ENCODE data around the gene MIS18BP1. TPM values are rescaled to one million over a fixed set of nuclear protein-coding genes. Genes with fewer than 3 reads are reported as not detected.

The MIS18BP1 gene
- total RNA-seq, 4 donors from 2014 or later, result 10.8 to 20.8 (median 12.7) TPM

DNA sequence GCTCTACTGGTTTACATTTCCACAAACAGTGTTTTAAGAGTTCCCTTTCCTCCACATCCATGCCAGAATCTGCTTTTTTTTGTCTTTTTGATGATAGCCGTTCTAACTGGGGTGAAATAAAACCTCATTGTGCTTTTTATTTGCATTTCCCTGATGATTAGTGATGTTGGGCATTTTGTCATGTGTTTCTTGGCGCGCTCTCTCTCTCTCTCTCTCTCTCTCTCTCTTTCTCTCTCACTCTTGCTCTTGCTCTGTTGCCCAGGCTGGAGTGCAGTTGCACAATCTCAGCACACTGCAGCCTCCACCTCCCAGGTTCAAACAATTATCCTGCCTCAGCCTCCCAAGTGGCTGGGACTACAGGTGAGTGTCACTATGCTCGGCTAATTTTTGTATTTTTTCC is 9.6 kb upstream of the MIS18BP1 start:
- no peak overlapping the region for H3K4me3 ChIP-seq
- WGBS, result 86% methylated on average over 4 of the region's 4 CpGs
- intact Hi-C loops (cut with DNase I), result no loop called here

DNA sequence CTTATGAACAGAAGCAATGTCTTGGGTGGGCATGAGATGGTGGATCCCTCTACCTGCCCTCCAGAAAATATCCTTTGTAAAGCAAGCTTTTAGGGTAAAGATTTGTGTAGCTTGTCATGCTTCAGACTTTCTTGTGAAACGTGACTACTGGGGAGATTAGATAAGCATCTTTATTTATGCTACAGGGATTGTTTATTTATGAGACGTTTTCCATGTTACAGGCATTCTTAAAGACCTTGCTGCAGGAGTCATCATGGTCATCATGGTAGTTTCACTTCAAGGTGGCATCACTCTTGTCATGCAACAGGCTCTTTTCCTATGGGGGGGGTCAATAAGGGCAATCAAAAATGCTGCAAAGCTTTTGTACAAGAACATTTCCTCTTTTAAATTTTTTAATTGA is 8.2 kb upstream of the MIS18BP1 start:
- Histone ChIP-seq H3K27me3 (no peaks in the 10 kb centered on the region), H3K36me3 (no peaks in the 10 kb centered on the region), H3K4me3 (no peak overlapping the region), H3K27ac (replicated peaks in 1 of 4) (no peak overlapping the region), H3K4me1 (no peaks in the 10 kb centered on the region), H3K9me3 (peaks cover 0 to 21% (median 15%) of the 10 kb centered on the region in 4 donors)
- TF ChIP-seq POLR2A (IDR thresholded peaks at IDR 0.05; ENCODE audit: low read depth), result no peak
- TF ChIP-seq, protein P1, sequence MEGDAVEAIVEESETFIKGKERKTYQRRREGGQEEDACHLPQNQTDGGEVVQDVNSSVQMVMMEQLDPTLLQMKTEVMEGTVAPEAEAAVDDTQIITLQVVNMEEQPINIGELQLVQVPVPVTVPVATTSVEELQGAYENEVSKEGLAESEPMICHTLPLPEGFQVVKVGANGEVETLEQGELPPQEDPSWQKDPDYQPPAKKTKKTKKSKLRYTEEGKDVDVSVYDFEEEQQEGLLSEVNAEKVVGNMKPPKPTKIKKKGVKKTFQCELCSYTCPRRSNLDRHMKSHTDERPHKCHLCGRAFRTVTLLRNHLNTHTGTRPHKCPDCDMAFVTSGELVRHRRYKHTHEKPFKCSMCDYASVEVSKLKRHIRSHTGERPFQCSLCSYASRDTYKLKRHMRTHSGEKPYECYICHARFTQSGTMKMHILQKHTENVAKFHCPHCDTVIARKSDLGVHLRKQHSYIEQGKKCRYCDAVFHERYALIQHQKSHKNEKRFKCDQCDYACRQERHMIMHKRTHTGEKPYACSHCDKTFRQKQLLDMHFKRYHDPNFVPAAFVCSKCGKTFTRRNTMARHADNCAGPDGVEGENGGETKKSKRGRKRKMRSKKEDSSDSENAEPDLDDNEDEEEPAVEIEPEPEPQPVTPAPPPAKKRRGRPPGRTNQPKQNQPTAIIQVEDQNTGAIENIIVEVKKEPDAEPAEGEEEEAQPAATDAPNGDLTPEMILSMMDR (IDR thresholded peaks at IDR 0.05), result no peak
- no peak for TF ChIP-seq POLR2AphosphoS5 (IDR thresholded peaks at IDR 0.05)
- TF ChIP-seq EP300 (IDR thresholded peaks at IDR 0.05), result no peak
- no peak for DNase-seq (ENCODE audit: extremely low spot score)
- intact Hi-C loops (cut with DNase I), result no loop called here
- 27% methylated on average over 2 of the region's 2 CpGs for WGBS

More for the DNA sequence above, 9.6 kb upstream of the MIS18BP1 start:
- peaks cover 0 to 20% (median 15%) of the 10 kb centered on the region in 4 donors for H3K9me3 ChIP-seq
- H3K4me1 ChIP-seq, result peaks cover 0 to 2% (median 0%) of the 10 kb centered on the region in 4 donors
- no peak for DNase-seq (ENCODE audit: extremely low spot score)
- no peaks in the 10 kb centered on the region for H3K36me3 ChIP-seq
- H3K27ac ChIP-seq (replicated peaks in 1 of 4), result no peak overlapping the region
- H3K27me3 ChIP-seq, result no peaks in the 10 kb centered on the region
- TF ChIP-seq, protein P1 (IDR thresholded peaks at IDR 0.05), result no peak
- TF ChIP-seq POLR2A (IDR thresholded peaks at IDR 0.05; ENCODE audit: low read depth) (no peak), POLR2AphosphoS5 (IDR thresholded peaks at IDR 0.05) (no peak), EP300 (IDR thresholded peaks at IDR 0.05) (no peak)

DNA sequence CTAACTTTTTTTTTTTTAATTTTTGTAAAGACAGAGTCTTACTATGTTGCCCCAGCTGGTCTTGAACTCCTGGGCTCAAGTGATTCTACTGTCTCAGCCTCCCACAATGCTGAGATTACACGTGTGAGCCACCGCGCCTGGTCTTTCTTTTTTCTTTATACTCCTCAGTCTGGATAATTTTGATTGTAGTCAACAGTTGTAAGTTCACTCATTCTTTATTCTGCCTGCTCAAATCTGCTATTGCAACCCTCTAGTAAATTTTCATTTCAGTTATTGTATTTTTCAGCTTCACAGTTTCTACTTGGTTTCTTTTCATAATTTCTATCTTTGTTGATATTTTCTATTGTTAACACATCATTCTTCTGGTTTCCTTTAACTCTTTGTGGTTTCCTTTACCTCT is 5.8 kb upstream of the MIS18BP1 start:
- H3K27me3 ChIP-seq, result no peaks in the 10 kb centered on the region
- H3K36me3 ChIP-seq, result no peaks in the 10 kb centered on the region
- H3K4me3 ChIP-seq, result no peak overlapping the region
- intact Hi-C loops (cut with DNase I), result no loop called here
- peaks cover 0 to 8% (median 4%) of the 10 kb centered on the region in 4 donors for H3K4me1 ChIP-seq
- peaks cover 0 to 21% (median 15%) of the 10 kb centered on the region in 4 donors for H3K9me3 ChIP-seq
- WGBS, result 92% methylated on average over 3 of the region's 3 CpGs
- no peak for DNase-seq (ENCODE audit: extremely low spot score)
- TF ChIP-seq, protein P1 (IDR thresholded peaks at IDR 0.05), result no peak
- TF ChIP-seq EP300 (IDR thresholded peaks at IDR 0.05), result no peak
- TF ChIP-seq POLR2AphosphoS5 (IDR thresholded peaks at IDR 0.05), result no peak
- no peak for TF ChIP-seq POLR2A (IDR thresholded peaks at IDR 0.05; ENCODE audit: low read depth)
- H3K27ac ChIP-seq (replicated peaks in 1 of 4), result no peak overlapping the region

DNA sequence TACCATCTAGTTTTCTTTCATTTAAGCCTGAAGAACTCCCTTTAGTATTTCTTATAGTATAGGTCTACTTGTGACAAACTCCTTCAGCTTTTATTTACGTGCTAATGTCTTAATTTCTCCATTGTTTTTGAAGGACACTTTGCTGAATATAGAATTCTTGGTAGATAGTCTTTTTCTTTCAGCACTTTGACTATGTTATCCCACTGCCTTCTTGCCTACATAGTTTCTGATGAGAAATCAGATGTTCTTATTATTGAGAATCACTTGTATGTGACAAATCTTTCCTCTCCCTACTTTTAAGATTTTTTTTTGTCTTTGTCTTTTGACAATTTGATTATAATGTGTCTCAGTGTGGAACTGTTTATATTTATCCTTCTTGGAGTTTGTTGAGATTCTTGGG is 5.1 kb upstream of the MIS18BP1 start:
- Histone ChIP-seq H3K36me3 (no peaks in the 10 kb centered on the region), H3K9me3 (peaks cover 0 to 21% (median 15%) of the 10 kb centered on the region in 4 donors), H3K4me1 (peaks cover 0 to 11% (median 5%) of the 10 kb centered on the region in 4 donors), H3K4me3 (no peak overlapping the region), H3K27me3 (no peaks in the 10 kb centered on the region), H3K27ac (replicated peaks in 1 of 4) (no peak overlapping the region)
- intact Hi-C loops (cut with DNase I), result no loop called here
- WGBS, result 84% methylated on average over 1 of the region's 1 CpG
- DNase-seq (ENCODE audit: extremely low spot score), result no peak
- no peak for TF ChIP-seq POLR2AphosphoS5 (IDR thresholded peaks at IDR 0.05)
- TF ChIP-seq, protein P1 (IDR thresholded peaks at IDR 0.05), result no peak
- TF ChIP-seq EP300 (IDR thresholded peaks at IDR 0.05), result no peak
- no peak for TF ChIP-seq POLR2A (IDR thresholded peaks at IDR 0.05; ENCODE audit: low read depth)

DNA sequence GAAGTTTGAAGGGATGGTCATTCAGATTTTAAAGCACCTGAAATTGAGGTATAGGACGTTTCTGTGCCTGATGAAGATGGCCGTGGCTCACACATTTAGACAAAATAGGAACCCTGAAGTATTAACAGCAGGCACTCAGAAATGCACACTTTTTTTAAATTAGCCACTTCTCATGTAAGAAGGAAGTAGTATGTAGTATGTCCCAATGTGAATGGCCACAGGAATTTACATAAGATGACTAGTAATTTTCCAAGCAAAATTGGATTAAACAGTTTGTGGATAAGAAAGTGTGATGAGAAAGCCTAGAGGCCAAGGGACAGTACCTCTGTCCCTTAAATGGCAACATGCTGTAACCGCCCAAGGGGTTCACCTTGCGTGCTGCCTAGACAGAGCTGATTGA is 1.8 kb upstream of the MIS18BP1 start:
- no peak for DNase-seq (ENCODE audit: extremely low spot score)
- TF ChIP-seq EP300 (IDR thresholded peaks at IDR 0.05), result no peak
- TF ChIP-seq, protein P1 (IDR thresholded peaks at IDR 0.05), result no peak
- no peak for TF ChIP-seq POLR2AphosphoS5 (IDR thresholded peaks at IDR 0.05)
- TF ChIP-seq POLR2A (IDR thresholded peaks at IDR 0.05; ENCODE audit: low read depth), result no peak
- peaks cover 0 to 21% (median 15%) of the 10 kb centered on the region in 4 donors for H3K9me3 ChIP-seq
- H3K27ac ChIP-seq (replicated peaks in 1 of 4), result peak overlapping the region in 1 of 4 donors; percentile 86
- no peak overlapping the region for H3K4me3 ChIP-seq
- no peaks in the 10 kb centered on the region for H3K36me3 ChIP-seq
- H3K4me1 ChIP-seq, result peaks cover 18 to 37% (median 28%) of the 10 kb centered on the region in 4 donors
- H3K27me3 ChIP-seq, result no peaks in the 10 kb centered on the region
- intact Hi-C loops (cut with DNase I), result loop anchor here (5.0 kb wide), 1 partner anchor 122 kb away; the partner anchor contains the start of gene FKBP3
- 87% methylated on average over 4 of the region's 4 CpGs for WGBS
